Measurements from ENCODE around the gene POLR1D.

DNA sequence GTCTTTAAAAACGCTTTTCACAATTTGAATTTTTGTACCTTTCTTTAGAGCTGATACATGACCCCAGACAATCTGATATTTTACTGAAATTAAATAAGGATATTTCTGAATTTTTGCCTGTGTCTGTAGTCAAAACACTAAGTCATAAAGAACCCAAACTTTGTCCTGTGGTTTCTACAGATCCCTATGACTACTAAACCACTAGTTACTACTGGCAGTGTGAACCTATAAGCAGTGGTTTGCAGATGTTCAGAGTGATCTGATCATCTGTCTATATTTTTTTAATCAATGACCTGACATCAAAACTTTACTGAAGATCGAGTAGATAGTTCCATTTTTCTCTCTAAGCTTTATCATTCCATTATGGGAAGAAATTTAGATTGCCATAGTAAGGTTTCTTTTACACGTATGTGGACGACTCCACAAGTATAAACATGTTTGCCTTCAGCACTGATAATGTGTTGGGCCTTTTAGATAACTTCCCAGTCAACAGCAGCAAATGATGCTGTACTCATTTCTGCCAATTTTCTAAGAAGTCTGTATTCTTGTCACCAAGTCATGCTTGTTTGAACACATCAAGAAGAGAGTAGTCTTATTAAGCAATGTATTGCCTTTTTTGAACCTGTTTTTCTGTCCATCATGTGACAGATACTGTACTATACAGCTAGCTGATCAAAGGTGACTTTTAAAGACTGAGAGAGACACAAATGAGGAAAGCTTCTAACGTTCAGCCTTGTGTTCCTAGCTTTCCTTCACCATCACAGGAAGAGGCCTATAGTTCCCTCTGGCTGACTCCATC lies 21.8 kb downstream of the POLR1D start:
- TF ChIP-seq, protein P1, sequence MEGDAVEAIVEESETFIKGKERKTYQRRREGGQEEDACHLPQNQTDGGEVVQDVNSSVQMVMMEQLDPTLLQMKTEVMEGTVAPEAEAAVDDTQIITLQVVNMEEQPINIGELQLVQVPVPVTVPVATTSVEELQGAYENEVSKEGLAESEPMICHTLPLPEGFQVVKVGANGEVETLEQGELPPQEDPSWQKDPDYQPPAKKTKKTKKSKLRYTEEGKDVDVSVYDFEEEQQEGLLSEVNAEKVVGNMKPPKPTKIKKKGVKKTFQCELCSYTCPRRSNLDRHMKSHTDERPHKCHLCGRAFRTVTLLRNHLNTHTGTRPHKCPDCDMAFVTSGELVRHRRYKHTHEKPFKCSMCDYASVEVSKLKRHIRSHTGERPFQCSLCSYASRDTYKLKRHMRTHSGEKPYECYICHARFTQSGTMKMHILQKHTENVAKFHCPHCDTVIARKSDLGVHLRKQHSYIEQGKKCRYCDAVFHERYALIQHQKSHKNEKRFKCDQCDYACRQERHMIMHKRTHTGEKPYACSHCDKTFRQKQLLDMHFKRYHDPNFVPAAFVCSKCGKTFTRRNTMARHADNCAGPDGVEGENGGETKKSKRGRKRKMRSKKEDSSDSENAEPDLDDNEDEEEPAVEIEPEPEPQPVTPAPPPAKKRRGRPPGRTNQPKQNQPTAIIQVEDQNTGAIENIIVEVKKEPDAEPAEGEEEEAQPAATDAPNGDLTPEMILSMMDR (IDR thresholded peaks at IDR 0.05; ENCODE audit: low read depth, low read length): no peak
- TF ChIP-seq EZH2phosphoT487 (IDR thresholded peaks at IDR 0.05; ENCODE audit: low read depth): no peak

Measured in OCI-LY3 (cell line).